Measurements from ENCODE around the gene CDKAL1.

- TF ChIP-seq, protein P1, sequence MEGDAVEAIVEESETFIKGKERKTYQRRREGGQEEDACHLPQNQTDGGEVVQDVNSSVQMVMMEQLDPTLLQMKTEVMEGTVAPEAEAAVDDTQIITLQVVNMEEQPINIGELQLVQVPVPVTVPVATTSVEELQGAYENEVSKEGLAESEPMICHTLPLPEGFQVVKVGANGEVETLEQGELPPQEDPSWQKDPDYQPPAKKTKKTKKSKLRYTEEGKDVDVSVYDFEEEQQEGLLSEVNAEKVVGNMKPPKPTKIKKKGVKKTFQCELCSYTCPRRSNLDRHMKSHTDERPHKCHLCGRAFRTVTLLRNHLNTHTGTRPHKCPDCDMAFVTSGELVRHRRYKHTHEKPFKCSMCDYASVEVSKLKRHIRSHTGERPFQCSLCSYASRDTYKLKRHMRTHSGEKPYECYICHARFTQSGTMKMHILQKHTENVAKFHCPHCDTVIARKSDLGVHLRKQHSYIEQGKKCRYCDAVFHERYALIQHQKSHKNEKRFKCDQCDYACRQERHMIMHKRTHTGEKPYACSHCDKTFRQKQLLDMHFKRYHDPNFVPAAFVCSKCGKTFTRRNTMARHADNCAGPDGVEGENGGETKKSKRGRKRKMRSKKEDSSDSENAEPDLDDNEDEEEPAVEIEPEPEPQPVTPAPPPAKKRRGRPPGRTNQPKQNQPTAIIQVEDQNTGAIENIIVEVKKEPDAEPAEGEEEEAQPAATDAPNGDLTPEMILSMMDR (conservative IDR thresholded peaks at IDR 0.05; ENCODE audit: low read depth, low read length), result no peak
- TF ChIP-seq EZH2phosphoT487 (IDR thresholded peaks at IDR 0.05; ENCODE audit: borderline replicate concordance, low read length) (no peak), EZH2 (IDR thresholded peaks at IDR 0.05; ENCODE audit: low read length, unreplicated experiment) (no peak)
Measured at GRCh38 chr6:21132856-21133838, 598.9 kb downstream of the CDKAL1 start.
